CD1c-positive myeloid dendritic cell (primary cell): ENCODE data around the gene TM2D3.
"Not testable (repeated sequence)": the region's sequence is repeated elsewhere in the genome, so short reads cannot be mapped to it uniquely, and the experiment has no call there.

Experiments used
- DNase-seq: peaks from one replicate; pipeline ENCODE4 v3.0.0-alpha.2; 2016; ENCODE audit errors: extremely low spot score

The TM2D3 gene

GRCh38 chr15:101657171-101657570 is 5.0 kb upstream of the TM2D3 start:
- DNase-seq = no peak

- not testable (repeated sequence) for DNase-seq
Measured at GRCh38 chr15:101654624-101655337, 2.6 kb upstream of the TM2D3 start.

- peak; percentile 59 for DNase-seq
Measured at GRCh38 chr15:101654171-101654570, 2.0 kb upstream of the TM2D3 start.

GRCh38 chr15:101652786-101653430 is 727 bp upstream of the TM2D3 start:
- no peak for DNase-seq

DNA sequence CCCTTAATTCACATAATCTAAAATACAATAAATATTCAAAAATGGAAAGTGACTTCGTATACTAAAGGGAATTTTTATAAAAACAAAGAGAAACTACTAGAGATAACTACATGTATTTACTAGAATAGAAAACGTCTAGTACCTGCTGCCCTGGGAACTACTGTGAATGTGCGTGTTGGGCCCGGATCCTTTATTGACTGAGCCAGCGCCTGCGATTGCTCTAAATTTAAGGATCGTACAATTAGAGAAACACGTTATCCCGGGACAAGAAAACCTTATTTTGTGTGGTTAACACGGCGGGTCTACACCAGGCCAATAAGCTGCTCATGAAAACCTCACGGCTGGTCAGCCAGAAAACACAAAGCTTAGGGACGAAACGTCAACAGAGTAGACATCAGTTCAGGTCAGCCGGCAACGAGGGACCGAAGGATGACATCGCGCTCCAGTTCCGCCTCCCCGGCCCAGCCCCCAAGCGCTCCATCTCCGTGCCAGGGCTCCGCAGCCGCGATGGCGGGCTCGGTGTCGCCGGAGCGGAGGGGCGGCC is 555 bp downstream of the TM2D3 start:
- DNase-seq = no peak

DNA sequence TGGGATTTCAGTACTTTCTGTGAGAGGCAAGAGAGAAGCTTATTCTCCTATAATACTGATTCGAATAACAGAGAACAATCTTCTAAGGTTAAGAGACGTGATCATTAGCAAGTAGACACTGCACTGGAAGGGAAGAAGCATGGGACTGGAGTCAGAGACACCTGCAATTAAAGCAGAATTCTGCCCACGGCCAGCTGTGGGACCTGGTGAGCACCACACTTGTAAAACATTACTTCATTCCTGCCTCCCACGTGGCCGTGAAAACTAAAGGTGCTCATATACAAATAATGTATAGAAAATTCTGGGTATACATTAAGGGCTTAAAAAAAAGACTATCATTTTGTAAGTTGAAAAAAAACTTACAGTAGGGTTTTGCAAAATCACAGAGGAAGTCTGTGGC is 2.0 kb downstream of the TM2D3 start:
- no peak for DNase-seq

DNA sequence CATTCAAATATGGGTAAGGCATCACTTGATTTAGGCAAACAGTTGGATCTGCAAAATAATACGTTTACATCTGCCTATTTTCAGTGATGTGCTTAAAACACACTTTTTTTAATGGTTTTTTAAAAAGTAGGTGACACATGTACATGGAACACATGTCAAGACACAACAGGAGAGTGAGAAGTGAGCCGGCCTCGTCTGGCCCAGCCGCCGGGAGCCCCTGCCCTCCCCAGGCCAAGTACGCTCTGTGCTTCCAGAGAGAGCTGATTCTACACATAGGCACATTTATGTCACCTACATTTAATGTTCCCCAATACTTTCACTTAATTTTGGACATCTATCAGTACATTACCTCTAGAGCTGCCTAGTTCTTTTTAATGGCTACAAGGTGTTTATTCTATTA is 3.8 kb downstream of the TM2D3 start:
- no peak for DNase-seq

DNA sequence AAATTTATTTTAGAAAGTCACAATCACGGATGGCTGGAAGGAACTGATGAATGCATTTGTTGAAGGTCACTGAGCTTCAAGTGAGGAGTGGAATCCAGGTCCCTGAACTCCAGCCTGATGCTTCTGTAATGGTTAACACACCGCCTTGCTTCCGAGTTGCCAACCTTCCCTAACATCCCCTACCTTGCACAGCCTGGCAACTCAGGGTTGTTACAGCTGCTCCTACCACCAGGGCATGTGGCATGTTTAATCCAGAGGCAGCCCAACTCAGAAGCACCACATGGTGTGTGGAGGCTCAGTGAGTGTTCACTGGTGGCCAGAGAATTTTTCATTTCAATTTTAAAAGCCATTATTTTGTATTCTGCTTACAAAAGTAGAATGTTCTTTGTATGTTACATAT is 4.9 kb downstream of the TM2D3 start:
- DNase-seq = no peak

DNA sequence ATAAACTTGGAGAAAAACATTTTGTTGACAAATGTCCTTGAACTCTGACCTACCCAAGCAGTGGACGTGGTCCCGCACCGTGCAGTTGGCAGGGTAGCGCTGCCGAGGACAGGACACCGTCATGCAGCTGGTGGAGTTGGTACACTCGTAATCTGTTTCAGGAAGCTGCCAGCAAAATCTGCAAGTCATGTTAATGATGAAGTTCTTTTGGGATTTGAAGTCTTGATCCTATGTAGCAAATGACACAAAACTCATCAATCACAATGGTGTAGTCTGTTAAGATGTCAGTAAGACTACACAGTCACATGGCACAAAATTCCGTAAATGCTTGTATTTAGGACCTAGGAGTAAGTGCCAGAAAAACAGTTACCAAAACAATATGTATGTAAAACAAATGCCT is 5.5 kb downstream of the TM2D3 start:
- DNase-seq = peak; percentile 25

GRCh38 chr15:101642361-101642760 is 9.8 kb downstream of the TM2D3 start:
- no peak for DNase-seq

GRCh38 chr15:101641894-101642293 is 10.3 kb downstream of the TM2D3 start:
- peak; percentile 76 for DNase-seq

DNA sequence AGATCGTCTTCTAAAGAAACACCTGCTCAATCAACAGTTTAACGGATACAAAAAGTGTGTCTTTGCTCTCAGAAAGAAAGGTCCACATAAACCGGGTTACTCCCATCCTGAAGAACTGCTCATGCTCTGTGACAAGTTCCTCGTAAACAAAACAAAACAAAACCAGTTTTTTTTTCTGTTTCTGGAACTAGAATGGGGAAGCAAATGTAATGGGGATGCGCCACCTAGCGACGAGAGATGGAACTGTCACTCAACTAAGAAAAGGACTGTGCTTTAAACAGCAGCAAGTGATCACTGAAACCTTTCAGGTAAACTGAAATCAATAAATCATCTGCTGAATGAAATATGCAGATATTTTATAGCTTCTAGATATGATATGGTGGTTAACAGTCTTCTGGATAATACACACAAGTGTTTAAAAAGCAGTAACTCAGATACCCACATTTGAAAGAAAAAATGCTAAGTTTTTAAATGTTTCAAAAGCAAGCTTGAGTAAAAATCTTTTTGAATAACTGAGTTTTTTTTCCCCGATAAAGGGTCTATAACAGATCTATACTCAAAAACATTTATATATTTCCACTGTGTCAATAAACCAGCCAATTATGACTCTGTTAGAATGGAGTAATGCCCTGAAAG is 10.9 kb downstream of the TM2D3 start:
- DNase-seq = peak; percentile 93

DNA sequence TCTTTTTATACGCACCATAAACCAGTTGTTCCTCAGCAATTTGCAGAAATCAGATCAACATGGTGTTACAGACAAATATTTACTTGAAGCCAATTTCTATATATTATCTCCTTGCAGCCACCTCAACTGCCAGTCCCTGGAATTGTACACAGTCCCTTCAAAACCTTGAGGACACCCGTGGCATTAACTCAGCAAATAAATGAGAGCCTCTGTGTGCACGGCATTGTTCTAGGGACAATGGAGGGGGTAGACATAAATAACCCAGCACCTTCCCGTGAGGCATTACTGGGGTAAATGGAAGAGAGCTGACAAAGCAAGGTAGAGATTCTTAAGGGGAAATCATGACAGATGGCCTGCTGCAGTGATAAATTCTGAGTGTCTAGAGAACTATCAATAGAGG is 12.5 kb downstream of the TM2D3 start:
- DNase-seq = no peak

DNA sequence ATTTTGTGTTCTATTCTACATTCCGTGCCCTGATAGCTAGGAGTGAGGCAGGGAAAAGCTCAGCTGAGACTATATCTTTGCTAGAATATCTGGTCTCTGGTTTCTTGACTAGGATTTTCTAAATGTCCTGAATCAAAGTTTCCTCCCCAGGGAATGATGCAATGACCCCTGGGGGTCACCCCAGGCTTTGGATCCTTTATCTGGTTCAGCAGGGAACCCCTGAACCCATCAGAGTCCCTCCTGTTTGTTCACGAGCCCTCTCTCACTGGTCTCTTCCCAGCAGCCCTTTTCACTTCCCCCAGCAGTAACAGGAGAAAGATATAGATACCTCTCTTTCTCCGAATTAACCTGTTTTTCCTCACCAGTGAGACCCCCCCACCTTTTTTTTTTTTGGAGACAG is 14.3 kb downstream of the TM2D3 start:
- no peak for DNase-seq

DNA sequence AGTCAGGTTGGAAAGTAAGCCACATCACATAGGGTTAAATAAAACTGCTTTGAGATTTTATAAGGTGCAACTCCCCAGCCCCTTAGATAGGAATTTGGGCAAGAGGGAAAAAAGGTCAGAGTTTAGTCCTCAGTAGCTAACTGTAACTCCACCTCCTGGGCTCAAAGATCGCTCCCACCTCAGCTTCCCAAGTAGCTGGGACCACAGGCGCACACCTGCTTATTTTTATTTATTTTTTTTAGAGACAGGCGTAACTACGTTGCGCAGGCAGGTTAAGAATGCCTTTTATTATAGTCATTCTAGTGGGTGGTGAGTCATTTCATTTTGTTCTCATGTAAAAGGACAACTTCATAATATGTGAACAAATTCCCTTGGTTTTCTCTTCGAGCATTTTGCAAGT is 14.7 kb downstream of the TM2D3 start:
- no peak for DNase-seq

DNA sequence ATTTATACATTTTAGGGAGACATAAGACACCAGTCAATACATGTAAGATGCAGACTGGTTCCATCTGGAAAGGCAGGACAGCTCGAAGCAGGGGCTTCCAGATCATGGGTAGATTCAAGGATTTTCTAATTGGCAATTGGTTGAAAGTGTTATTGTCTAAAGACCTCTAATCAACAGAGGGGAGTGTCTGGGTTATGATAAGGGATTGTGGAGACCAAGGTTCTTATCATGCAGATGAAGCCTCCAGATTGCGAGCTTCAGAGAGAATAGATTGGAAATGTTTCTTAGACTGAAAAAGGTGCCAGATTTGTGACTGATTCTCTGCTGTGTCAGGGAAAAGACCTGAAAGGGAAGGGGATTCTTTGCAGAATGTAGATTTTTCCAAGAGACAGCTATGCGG is 15.1 kb downstream of the TM2D3 start:
- no peak for DNase-seq

DNA sequence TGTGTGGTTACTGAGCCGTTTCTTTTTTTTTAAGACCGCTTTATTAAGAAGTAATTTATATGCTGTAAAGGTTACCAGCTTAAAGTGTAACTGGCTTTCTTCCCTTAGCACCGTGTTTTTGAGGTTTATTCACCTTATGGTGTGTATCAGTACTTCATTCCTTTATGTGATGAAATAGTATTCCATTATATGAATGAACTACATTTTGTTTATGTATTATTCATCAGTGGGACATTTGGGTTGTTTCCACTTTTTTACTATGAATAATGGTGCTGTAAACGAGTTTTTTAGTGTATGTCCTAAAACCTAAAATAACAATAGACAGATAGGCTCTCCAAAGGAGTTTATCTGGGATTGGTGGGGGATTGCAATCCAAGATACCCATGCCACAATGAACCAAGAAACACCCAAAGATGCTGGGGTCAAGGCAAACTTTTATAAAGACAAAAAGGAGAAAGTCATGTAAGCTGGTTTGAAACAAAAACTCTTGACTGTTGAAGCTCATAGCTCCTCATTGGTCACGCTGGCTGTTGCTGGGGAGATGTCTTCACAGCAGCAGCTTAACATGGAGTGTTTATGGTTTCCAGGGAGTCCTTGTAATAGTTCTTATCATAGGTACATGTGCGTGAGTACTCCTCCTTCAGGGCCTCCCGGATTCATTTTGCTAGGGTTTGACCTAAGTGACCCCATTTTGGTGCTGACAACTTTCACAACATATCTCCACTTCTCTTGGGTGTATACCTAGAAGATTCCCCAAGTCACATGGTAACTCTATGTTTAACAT is 16.0 kb downstream of the TM2D3 start:
- no peak for DNase-seq

DNA sequence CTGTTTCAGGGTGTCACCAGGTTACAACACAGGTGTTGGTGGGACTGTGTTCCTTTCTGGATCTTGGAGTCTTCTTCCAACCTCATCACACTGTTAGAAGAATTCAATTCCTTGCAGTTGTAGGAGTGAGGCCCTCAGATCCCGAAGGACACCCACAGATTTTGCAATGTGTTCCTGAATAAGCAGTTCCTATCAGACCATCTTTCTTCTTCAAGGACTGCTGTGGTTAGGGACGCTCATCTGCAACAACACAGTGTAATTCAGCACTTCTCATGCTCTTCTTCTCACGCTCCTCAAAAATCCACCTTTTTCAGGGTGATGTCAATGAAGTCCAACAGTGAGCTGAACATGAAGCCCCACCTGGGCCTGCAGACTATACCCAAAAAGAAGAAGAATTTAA is 18.8 kb downstream of the TM2D3 start:
- DNase-seq = no peak

DNA sequence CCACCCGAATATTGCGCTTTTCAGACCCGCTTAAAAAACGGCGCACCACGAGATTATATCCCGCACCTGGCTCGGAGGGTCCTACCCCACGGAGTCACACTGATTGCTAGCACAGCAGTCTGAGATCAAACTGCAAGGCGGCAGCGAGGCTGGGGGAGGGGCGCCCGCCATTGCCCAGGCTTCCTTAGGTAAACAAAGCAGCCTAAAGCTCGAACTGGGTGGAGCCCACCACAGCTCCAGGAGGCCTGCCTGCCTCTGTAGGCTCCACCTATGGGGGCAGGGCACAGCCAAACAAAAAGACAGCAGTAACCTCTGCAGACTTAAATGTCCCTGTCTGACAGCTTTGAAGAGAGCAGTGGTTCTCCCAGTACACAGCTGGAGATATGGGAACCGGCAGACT is 25.5 kb downstream of the TM2D3 start:
- DNase-seq = not testable (repeated sequence)

DNA sequence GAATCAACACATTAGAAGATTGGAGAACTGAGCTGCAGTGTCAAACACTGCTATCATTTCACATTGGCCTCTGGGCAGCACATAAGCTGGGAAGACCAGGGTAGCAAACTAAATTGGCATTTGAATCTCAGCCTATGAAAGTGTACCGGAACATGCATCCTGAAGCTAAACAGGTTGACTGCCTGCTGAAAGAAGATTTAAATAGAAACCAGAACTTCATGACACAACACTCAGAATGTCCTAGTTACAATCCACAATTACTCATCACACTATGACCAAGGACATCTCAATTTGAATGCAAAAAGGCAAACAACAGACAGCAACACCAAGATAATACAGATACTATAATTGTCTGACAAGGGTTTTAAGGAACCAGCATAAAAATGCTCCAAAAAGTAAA is 26.2 kb downstream of the TM2D3 start:
- no peak for DNase-seq

- peak; percentile 71 for DNase-seq
Measured at GRCh38 chr15:101625184-101625583, 27.0 kb downstream of the TM2D3 start.
